SK-N-DZ (cell line): ENCODE results near the gene MSLN.

Experiments used
- DNase-seq: peaks from one replicate; pipeline ENCODE4 v3.0.0-alpha.2; 2015; ENCODE audit warnings: low spot score

The MSLN gene

GRCh38 chr16:722835-723633 is 37.5 kb upstream of the MSLN start:
- no peak for DNase-seq

DNA sequence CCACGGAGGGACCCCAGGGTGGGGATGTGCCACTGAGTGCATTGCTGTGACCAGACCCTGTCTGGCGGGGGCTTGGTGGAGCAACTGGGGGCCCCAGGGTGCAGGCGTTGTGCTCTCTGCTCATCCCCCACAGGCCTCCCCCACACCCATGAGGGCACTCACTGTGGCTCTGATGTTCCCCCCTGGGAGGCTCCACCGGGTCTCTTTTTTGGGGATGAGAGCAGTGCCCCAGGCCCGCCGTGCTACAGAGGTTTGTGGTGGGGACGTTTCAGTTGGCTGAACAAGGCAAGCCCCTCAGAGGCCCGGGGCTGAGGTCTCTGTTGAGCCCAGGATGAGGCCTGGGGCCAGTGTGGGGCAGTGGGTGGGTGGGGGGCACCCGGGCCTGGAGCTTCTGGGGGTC is 36.8 kb upstream of the MSLN start:
- no peak for DNase-seq

- no peak for DNase-seq
These were observed 36.1 kb upstream of the MSLN start for GRCh38 chr16:724188-725040.

DNA sequence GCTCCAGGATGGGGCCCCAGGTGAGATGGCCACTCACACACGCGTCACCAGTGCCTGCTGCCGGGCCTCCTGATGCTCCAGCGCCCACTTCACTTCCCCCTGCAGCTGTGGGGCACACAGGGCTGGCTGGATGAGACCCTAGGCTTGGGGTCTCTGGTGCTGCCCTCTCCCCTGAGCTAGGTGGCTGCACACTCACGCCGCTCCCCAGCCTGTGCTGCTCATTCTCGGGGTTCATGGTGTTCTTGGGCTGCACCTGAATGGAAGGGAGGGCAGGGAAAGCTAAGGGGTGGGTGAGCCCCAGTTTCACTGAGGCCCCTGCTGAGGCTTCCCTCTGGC is 35.5 kb upstream of the MSLN start:
- no peak for DNase-seq

- DNase-seq = no peak
These were observed 34.9 kb upstream of the MSLN start for GRCh38 chr16:725463-726187.

DNA sequence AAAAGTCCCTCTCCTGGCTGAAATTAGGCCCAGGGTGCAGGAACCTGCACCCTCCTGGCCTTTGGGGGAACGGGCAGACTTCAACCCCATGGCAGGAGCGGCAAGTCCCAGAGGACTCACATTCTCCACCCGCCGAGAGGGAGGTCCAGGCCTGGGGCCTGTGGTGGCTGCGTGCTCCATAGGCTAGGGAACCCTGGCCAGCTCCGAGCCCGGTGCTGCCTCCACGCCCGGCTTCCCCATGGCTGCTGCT is 34.4 kb upstream of the MSLN start:
- DNase-seq = no peak

- DNase-seq = no peak
These were observed 33.9 kb upstream of the MSLN start, which contains the start of the genes CCDC78 and HAGHL for GRCh38 chr16:726438-727290. TSS of gene CCDC78 (minus strand) at chr16:726443. CDS start at chr16:726367, 76 bp downstream. TSS of gene HAGHL (plus strand) at chr16:727106. CDS start at chr16:727510, 404 bp downstream.

DNA sequence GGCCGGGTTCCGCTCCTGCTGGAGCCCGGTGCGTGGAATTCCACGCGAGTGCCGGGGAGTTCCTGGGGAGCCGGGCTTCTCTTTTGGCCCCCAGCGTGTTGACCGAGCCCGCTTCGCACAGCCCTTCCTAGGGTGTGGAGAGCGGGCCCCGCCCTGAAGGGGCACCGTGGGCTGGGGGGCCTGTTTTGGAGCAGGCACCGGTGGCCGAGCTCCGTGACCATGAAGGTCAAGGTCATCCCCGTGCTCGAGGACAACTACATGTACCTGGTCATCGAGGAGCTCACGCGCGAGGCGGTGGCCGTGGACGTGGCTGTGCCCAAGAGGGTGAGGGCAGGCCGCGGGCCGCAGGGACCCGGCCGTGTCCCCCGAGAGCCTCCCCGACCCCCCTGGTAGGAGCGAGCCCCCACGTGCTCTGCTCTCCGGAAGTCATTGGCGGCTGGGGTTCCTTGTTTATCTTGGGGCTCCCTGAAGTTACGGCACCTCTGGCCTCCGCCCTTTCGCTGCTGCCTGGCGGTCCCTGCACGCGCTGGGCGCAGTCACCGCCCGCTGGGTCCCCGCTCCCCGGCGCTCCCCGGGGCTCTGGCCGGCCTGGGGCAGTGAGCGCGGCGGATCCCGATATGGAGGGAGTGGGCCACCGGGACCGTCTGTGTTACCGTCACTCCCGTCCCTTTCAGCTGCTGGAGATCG is 33.1 kb upstream of the MSLN start:
- no peak for DNase-seq

- peak; percentile 83 for DNase-seq
These were observed 32.2 kb upstream of the MSLN start for GRCh38 chr16:728131-728889.

DNA sequence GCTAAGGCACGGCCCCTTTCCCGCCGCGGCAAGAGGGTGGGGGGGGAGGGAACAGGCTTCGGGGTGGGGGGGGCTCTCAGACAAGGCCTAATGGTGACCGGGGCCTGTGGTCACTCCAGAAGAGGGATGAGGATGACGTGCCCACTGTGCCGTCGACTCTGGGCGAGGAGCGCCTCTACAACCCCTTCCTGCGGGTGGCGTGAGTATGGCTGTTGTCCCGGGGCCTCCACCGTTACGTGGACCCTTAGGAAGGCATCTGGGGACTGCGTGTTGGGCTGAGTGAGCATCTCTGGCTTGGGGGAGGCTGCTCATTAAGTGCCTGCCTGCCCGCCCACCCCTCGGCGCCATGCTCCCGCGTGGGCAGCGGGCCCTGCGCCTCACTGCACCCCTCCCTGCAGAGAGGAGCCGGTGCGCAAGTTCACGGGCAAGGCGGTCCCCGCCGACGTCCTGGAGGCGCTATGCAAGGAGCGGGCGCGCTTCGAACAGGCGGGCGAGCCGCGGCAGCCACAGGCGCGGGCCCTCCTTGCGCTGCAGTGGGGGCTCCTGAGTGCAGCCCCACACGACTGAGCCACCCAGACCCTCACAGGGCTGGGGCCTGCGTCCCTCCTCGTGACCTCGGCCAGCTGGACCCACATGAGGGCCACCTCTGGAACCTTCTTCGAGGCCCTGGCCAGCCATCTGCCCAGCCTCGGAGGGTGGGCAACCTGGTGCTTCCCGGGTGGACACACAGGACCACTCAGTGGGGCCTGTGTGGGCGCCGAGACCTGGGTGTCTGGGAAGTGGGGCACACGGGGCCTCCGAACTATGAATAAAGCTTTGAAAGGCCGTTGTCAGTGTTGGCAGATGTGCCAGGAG is 31.4 kb upstream of the MSLN start:
- DNase-seq = no peak

DNA sequence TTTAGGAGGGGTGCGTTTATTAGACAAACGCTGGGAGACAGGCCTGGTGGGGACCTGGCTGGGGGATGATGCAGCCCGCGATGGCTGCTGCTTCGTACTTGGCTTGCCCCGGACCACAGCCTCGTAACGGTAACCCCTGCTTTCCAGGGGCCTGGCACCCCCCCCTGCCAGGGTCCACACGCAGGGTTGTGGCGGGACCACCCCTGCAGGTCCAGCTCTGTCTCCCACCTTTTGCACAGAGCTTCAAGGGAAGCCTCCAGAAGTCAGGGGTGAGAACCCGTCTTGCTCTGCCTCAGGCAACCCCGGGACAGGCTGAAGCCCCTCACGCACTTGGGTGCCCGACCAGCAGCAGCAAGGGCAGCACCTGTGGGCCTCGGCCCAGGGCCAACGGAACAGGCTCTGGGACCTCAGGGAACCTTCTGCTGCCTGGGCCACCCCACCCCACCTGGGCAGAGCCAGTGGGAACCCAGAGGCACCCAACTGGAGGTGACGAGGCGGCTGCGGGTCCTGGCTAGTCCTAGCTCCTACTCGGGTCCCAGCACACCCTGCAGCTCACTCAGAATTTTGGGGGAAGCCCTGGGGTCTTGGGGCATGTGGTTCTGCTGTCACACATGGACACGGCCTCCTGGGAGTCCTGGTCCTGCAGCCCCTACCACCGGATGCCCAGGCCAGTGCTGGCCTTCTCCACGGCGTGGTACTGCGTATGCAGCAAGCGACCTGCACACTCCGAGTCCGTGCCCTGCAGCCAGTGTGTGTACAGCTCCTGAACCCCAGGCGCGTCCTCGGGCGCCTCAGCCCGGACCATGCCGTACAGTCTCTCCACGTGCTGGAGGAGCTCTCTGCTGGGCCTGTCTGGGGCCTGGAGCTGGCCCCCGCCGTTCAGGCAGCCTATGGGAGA is 30.5 kb upstream of the MSLN start:
- no peak for DNase-seq

DNA sequence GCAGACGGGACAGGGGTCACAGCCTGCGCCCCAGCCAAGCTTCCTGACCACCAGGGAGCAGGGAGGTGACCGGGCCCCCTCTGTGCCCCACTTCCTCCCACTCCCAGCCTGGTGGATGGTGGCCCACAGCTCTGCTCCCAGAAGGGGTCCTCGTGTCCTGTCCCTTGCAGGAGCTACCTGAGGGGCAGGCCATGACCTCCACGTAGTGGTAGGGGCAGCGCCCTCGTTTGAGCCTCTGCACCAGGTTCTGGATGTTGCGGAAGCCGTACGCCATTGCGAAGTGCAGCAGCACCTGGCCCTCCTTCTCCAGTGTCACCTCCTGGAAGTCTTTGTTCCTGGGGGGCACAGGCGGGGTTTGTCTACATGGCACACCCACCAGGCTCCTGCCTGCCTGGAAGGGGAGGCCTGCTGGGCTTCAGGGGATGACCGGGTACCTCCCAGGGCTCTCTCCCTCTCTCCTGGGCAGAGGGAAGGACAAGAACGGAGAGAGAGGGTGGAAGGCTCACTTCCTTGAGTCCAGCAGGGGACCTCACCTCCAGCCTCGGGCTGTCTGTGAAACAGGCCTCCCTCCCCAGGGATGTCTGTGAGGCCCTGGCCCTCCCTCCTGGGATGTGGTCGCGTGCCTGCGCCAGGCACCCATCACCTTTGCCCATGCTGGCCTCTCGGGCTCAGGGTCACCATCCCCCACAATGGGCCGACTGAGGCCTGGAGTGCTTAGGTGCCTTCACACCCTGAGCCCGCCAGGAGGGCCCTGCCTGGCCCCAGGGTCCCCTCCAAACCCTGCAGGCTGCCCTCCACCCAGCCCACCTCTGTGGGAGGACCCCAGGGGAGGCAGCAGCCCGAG is 29.6 kb upstream of the MSLN start:
- no peak for DNase-seq

DNA sequence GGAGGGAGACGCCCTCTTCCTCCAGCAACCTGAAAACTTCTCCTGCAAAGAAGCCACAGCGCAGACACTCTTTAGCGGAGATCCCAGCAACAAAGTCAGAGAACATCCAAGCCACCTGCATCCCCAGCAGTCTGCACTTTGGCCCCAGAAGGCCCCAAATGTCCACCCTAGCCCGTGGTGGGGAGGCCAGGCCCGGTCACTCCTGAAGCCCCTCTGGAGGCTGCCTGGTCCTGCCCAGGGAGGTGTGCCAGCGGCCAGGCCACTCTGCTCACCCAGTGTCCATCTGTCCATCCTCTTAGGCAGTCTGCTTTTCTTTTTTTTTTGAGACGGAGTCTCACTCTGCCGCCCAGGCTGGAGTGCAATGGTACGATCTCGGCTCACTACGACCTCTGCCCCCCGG is 28.2 kb upstream of the MSLN start:
- DNase-seq = no peak

- DNase-seq = no peak
These were observed 27.6 kb upstream of the MSLN start for GRCh38 chr16:732936-733335.

- DNase-seq = no peak
These were observed 26.9 kb upstream of the MSLN start for GRCh38 chr16:733382-734207.
